A549 (cell line): Measurements from ENCODE around the gene OR1E1.

Experiments
- CEBPB ChIP-seq, 2 experiments: fragments of >200 bp in 1 of 2; sonication (Bioruptor Twin) in 1 of 2; formaldehyde crosslinking in 1 of 2; IDR thresholded peaks; 2 replicates each; pipeline ENCODE4 v1.6.1; 2012 to 2016
- CHD4 ChIP-seq: fragments of 200-600 bp; sonication (generic); IDR thresholded peaks from 2 replicates; pipeline ENCODE4 v1.6.1; 2016; ENCODE audit warnings: antibody characterized with exemption, mild to moderate bottlenecking, borderline replicate concordance
- TF ChIP-seq, protein P1 (sequence below): fragments of >200 bp; sonication (Bioruptor Twin); formaldehyde crosslinking; IDR thresholded peaks from 3 replicates; pipeline ENCODE4 v1.5.1; 2016

DNA sequence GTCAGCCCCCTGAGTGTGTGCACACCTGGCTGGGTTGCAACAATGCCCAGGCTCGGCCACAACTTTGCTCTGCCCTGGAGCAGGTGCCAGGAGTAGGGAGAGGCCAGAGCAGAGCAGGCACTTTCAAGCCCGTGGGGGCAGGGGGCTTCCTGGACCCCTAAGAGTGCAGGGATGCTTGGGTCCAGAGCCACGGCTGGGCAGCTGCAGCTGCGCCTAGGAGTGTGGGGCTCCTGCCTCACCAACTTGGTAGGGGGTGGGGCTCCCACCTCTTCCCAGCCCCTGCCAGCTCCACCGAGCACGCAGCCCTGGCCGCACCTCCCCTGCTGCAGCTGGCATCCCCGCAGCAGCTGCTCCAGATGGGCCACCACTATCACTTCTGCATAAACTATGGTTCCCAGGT is 19.9 kb downstream of the OR1E1 start:
- TF ChIP-seq, protein P1, sequence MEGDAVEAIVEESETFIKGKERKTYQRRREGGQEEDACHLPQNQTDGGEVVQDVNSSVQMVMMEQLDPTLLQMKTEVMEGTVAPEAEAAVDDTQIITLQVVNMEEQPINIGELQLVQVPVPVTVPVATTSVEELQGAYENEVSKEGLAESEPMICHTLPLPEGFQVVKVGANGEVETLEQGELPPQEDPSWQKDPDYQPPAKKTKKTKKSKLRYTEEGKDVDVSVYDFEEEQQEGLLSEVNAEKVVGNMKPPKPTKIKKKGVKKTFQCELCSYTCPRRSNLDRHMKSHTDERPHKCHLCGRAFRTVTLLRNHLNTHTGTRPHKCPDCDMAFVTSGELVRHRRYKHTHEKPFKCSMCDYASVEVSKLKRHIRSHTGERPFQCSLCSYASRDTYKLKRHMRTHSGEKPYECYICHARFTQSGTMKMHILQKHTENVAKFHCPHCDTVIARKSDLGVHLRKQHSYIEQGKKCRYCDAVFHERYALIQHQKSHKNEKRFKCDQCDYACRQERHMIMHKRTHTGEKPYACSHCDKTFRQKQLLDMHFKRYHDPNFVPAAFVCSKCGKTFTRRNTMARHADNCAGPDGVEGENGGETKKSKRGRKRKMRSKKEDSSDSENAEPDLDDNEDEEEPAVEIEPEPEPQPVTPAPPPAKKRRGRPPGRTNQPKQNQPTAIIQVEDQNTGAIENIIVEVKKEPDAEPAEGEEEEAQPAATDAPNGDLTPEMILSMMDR, result no peak
- no peak for TF ChIP-seq CEBPB (IDR thresholded peaks at IDR 0.05)
- TF ChIP-seq CHD4, result no peak
